HG03196 (cell line): ENCODE data around the gene SLC11A1.

Source experiments
- ATAC-seq: cut with Tn5 transposase; IDR thresholded peaks from one replicate; pipeline ENCODE4 v1.9.1; 2021; ENCODE audit not compliant: unreplicated experiment

The SLC11A1 gene

GRCh38 chr2:218381916-218382366, at the start of gene SLC11A1:
SLC11A1 (plus strand) TSS chr2:218382273; CDS start chr2:218382369, 96 bp downstream.
- ATAC-seq: no peak

- ATAC-seq: no peak
Observed at GRCh38 chr2:218332288-218332687, 49.8 kb upstream of the SLC11A1 start.

- ATAC-seq: no peak
Observed at GRCh38 chr2:218332920-218333645, 49.0 kb upstream of the SLC11A1 start.

DNA sequence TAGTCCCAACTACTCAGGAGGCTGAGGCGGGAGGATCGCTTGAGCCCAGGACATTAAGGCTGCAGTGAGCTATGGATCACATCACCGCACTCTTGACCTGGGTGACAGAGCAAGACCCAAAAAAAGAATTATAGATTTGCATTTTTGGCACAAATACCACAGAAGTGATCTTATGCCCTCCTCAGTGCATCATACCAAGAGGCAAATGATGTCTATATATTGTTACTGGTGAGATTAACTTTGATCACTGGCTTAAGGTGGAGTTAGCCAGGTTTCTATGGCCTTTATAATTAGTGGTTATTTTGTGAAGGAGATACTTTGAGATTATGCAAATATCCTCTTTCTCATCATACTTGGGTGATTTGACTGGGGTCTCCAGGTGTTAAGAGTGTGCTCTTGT, 47.5 kb upstream of the SLC11A1 start:
- no peak for ATAC-seq

DNA sequence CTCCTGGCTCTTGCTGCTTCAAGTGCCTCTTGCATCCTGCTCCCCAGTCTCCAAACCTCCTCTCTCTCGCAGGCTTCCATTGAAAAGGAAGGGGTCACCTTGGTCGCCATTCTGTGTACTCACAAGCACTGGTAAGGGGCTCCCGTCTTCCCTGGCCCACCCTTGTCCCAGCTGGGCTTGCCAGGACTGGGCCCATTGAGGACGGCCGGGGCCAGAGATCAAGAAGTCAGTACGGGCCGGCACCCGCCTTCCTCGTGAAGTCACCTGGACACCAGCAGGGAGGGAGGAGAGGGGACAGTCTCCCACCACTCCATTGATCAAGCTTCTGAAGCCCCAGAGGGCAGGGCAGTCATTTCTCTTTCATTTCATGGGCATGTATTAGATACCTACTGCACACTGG, 41.4 kb upstream of the SLC11A1 start:
- ATAC-seq: no peak

- no peak for ATAC-seq
Observed at GRCh38 chr2:218341381-218341780, 40.7 kb upstream of the SLC11A1 start.

DNA sequence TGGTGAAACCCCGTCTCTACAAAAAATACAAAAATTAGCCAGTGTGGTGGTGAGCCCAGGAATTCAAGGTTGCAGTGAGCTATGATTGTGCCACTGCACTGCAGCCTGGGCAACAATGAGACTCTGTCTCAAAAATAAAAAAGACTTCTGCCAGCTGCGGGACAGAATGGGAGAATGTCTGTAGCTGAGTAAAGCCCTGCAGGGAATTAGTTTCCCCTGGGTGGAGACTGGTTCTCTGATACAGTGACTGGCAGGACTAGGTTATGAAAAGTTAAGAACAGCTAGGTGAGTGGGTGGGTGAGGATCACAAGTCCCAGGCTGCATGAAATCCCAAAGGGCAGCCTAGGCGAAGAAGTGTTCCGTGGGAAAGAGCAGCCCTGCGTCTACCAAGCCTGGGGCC, 39.2 kb upstream of the SLC11A1 start:
- ATAC-seq: no peak

DNA sequence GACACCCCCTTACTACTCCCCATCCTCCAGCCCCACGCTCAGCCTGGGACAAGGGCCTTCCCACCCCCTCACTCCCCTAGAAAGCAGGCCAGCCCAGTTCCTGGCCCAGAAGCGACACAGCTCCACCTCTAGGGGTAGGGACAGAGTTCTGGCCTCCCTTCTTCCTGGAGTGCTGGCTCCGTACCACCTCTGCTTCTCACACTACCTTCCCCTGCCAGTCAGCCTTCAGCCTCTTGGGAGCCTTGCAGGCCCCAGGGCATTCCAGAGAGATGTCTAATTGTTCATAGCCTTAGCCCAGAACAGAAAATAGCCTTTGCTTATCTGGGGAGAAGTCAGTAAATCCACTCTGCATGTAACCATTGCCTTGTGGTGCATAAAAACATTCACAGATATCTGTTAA, 38.5 kb upstream of the SLC11A1 start:
- no peak for ATAC-seq

DNA sequence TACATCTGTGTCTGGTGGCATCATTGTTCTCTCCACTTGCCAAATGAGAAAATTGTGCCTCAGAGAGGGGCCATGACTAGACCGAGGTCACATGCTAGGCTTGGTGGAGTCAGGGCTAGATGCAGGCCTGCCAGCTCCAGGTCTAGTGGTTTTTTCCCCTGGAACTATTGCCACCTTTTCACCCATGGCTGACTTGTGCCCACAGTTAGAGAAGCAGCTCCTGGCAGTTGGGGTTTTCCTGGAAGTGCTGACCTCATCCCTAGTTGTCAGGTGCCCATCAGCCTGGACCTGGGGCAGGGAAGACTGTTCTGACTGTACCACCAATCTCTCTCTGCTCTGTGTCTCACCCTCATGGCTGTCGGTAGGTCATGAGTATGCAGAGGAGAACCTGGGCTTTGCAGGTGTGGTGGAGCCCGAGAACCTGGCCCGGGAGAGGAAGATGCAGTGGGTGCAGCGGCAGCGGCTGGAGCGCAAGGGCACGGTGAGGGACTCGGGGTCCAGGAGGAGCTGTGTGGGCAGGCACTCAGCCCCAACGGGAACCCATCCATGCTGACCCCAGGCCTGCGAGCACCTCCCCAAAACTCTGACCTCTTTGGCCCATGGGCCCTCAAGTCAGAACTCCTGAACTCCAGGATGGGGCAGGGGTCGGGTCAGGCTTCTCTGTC, 37.9 kb upstream of the SLC11A1 start:
- ATAC-seq: no peak

GRCh38 chr2:218344755-218345417, 37.2 kb upstream of the SLC11A1 start:
- ATAC-seq: no peak

DNA sequence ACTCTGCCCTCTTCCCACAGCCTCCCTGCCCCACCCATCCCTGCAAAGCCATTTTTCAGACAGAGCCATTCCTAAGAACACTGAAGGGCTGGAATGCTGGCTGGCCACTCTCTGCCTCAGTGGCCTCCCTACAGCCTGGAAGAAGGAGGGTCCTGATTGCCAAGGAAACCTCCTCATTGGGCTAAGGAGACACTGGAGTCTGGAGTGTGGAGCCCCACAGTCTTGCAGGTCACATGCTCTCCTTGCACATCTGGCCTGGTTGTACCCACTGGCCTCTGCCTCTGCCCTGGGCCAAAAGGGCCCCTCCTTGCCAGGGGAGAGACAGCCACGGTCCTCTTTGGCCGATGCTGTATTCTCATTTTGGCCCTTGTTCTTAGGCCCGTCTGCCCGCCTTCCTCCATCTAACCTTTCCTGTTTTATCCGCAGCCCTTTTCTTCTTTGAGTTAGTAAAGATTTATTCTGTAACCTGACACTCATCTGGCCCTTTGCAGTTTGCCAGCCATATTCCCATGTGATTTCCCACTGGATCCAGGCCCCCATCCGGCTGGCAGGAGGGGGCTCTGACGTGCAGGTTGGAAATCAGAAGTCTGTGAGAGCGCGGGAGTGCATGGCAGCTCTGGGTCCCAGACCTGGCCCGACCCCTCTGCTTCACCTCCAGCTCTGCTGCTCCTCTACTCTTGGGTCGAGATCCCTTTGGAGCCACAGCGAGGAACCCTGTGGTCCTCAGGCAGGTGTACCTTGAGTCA, 36.4 kb upstream of the SLC11A1 start:
- ATAC-seq: no peak

DNA sequence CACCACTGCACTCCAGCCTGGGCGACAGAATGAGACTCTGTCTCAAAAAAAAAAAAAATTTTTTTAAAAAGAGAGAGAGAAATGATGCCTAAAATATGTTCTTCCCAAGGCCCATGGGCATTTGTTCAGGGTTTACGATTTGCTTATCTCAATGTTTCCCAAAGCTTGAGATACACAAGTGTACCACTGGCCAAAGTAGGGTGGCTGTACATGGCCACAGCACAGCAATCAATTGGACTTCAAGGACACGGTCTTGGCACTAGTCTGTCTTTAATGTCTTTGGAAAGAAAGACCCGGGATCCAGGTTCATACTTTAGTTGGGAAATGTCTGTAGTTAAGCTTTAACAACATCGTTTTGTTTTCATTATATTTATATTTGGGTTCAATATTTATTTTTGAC, 34.9 kb upstream of the SLC11A1 start:
- ATAC-seq: no peak

- ATAC-seq: no peak
Observed at GRCh38 chr2:218354045-218354444, 28.0 kb upstream of the SLC11A1 start.

DNA sequence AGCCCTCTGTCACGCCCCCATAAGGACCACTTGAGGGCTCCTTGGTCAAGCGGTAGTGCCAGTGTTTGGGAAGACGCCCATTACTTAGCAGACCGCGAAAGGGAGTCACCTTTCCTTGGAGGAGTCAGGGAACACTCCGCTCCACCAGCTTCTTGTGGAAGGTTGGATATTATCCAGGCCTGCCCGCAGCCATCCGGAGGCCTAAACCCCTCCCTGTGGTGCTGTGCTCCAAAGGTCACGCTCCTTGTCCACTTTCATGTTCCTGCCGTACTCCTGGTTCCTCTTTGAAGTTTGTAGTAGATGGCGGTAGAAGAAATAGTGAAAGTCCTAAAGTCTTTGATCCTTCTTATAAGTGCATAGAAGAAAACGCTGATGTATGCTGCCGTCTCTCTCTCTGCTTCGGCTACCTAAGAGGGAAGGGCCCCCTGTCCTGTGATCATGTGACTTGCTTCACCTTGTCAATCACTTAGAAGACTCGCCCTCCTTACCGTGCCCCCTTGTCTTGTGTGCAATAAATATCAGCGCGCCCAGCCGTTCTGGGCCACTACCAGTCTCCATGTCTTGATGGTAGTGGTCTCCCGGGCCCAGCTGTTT, 27.1 kb upstream of the SLC11A1 start:
- no peak for ATAC-seq

- no peak for ATAC-seq
Observed at GRCh38 chr2:218357236-218358177, 24.6 kb upstream of the SLC11A1 start.

DNA sequence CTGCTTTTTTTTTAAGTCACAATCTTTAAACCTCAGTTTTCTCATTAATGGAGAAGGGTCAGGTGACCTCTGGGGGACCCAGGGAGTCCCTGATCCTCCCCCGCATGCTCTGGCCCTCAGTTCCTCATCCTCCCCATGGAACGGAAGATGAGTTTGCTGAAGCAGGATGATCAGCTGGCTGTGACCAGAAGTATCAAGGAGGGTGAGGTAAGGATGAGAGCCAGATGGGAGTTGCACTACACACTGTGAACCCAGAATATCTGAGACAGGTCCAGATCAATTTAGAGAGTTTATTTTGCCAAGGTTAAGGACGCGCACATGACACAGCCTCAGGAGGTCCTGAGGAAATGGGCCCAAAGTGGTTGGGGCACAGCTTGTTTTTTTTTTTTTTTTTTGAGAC, 21.6 kb upstream of the SLC11A1 start:
- no peak for ATAC-seq

GRCh38 chr2:218362606-218363005, 19.5 kb upstream of the SLC11A1 start:
- ATAC-seq: no peak

GRCh38 chr2:218363736-218364135, 18.3 kb upstream of the SLC11A1 start:
- ATAC-seq: no peak

DNA sequence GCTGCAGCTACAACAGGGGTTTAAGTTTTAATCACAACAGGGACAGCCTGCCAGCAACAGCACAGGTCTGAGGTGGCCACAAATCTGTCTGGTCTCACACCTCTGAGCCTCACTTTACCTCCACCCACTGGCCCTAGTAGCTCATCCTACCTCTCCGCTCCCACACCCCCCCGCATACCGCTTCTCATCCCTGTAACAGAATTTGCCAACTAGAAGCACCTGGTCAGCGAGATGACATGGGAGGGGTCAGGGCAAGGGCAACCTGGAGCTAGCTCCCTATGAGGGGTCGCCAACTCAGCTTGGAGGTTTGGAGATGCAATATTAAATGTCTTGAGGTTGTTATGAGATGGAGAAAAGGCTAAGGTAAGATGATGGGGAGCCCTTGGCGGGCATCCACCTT, 17.9 kb upstream of the SLC11A1 start:
- ATAC-seq: no peak
